SK-N-SH (cell line): Measurements from ENCODE around the gene HBG2. TPM values are rescaled to one million over a fixed set of nuclear protein-coding genes. Genes with fewer than 3 reads are reported as not detected.

Source experiments
- CTCF ChIA-PET: fragments of 300-600, 350-600 bp; formaldehyde crosslinking; extraction: SDS; loops from one replicate; lab custom pipeline; 2021; lab: Yijun Ruan, JAX
- POLR2A ChIA-PET: fragments of 350-600 bp; sonication (Branson Sonifier 250); formaldehyde crosslinking; extraction: SDS; loops from one replicate; lab custom pipeline; 2020; ENCODE audit warnings: antibody characterized with exemption, inconsistent platforms; lab: Yijun Ruan, JAX
- DNase-seq: peaks from one replicate; pipeline ENCODE4 v3.0.0; 2012
- H2AFZ ChIP-seq: fragments of 200-600 bp; sonication (generic); 2 replicates; pipeline ENCODE4 v1.8.1; 2016; ENCODE audit warnings: antibody characterized with exemption, mild to moderate bottlenecking, low read depth
- H3F3A ChIP-seq: fragments of 200-600 bp; sonication (generic); replicated peaks from 2 replicates; pipeline ENCODE3; 2016; ENCODE audit warnings: antibody characterized with exemption, mild to moderate bottlenecking; ENCODE audit not compliant: insufficient read depth
- H3K27ac ChIP-seq, 2 experiments: fragments of 200-500 bp in 1 of 2; fragments of 200-600 bp in 1 of 2; sonication (Bioruptor generic) in 1 of 2; sonication (generic), shearing (Covaris generic) in 1 of 2; 2 replicates each; pipeline versions ENCODE4 v1.5.1 to v1.6.1; 2014 to 2016; ENCODE audit warnings: low read depth in 2 of 2, inconsistent platforms in 1 of 2, low read length in 1 of 2, mild to moderate bottlenecking in 1 of 2, mixed read lengths in 1 of 2
- H3K27me3 ChIP-seq: fragments of 200-600 bp; sonication (generic), shearing (Covaris generic); 2 replicates; pipeline ENCODE4 v1.6.1; 2016; ENCODE audit warnings: mixed run types; ENCODE audit not compliant: insufficient read depth
- H3K36me3 ChIP-seq, 2 experiments: fragments of 200-500 bp in 1 of 2; fragments of 200-600 bp in 1 of 2; sonication (Bioruptor generic) in 1 of 2; sonication (generic) in 1 of 2; replicated peaks in 1 of 2; 2 replicates each; pipeline versions ENCODE3 to v1.5.1; 2014 to 2016; ENCODE audit warnings: low read length in 1 of 2, mild to moderate bottlenecking in 1 of 2; ENCODE audit not compliant: insufficient read depth in 2 of 2, control insufficient read depth in 1 of 2
- H3K4me1 ChIP-seq, 2 experiments: fragments of 200-500 bp in 1 of 2; fragments of 200-600 bp in 1 of 2; sonication (Bioruptor generic) in 1 of 2; sonication (generic), shearing (Covaris generic) in 1 of 2; 2 replicates each; pipeline versions ENCODE4 v1.5.1 to v1.6.1; 2014 to 2016; ENCODE audit warnings: low read depth in 1 of 2, low read length in 1 of 2, mixed run types in 1 of 2; ENCODE audit not compliant: insufficient read depth in 2 of 2, control insufficient read depth in 1 of 2
- H3K4me2 ChIP-seq: fragments of 200-600 bp; sonication (generic), shearing (Covaris generic); 2 replicates; pipeline ENCODE4 v1.6.1; 2017; ENCODE audit warnings: mixed run types
- H3K4me3 ChIP-seq, 2 experiments: fragments of 200-500 bp in 1 of 2; fragments of 200-600 bp in 1 of 2; sonication (Bioruptor generic) in 1 of 2; sonication (generic), shearing (Covaris generic) in 1 of 2; 2 replicates each; pipeline versions ENCODE4 v1.5.1 to v1.8.1; 2014 to 2016; ENCODE audit warnings: low read depth in 2 of 2, inconsistent platforms in 1 of 2, low read length in 1 of 2, mild to moderate bottlenecking in 1 of 2, mixed read lengths in 1 of 2, moderate library complexity in 1 of 2
- H3K79me2 ChIP-seq: fragments of 200-600 bp; sonication (generic); 2 replicates; pipeline ENCODE4 v1.8.1; 2017; ENCODE audit warnings: mild to moderate bottlenecking; ENCODE audit not compliant: insufficient read depth
- H3K9ac ChIP-seq: fragments of 200-600 bp; sonication (generic); 2 replicates; pipeline ENCODE4 v1.6.1; 2017; ENCODE audit warnings: mixed run types
- H3K9me2 ChIP-seq: fragments of 200-600 bp; sonication (generic); 2 replicates; pipeline ENCODE4 v1.6.1; 2017; ENCODE audit warnings: mixed run types
- H3K9me3 ChIP-seq: fragments of 200-600 bp; sonication (generic); 2 replicates; pipeline ENCODE4 v1.6.1; 2017; ENCODE audit warnings: mixed run types, mild to moderate bottlenecking, moderate library complexity
- H4K20me1 ChIP-seq: fragments of 200-600 bp; sonication (generic); 2 replicates; pipeline ENCODE4 v1.6.1; 2017; ENCODE audit warnings: mild to moderate bottlenecking, mixed run types; ENCODE audit not compliant: insufficient read depth
- ELF1 ChIP-seq: IDR thresholded peaks from 2 replicates; pipeline ENCODE4 v1.4.0; 2012
- EP300 ChIP-seq, 2 experiments: IDR thresholded peaks; 2 replicates each; pipeline versions ENCODE4 v1.4.0 to v1.6.1; 2012; ENCODE audit warnings: borderline replicate concordance in 1 of 2, low read depth in 1 of 2, low read length in 1 of 2
- EZH2phosphoT487 ChIP-seq: fragments of 200-600 bp; sonication (generic); IDR thresholded peaks from 2 replicates; pipeline ENCODE4 v1.6.1; 2017; ENCODE audit warnings: low read depth, mixed run types, mild to moderate bottlenecking, antibody characterized with exemption, moderate library complexity, borderline replicate concordance
- FOSL2 ChIP-seq: IDR thresholded peaks from 2 replicates; pipeline ENCODE4 v1.4.0; 2012; ENCODE audit warnings: low read depth, mild to moderate bottlenecking, moderate library complexity, borderline replicate concordance
- GATA2 ChIP-seq: sonication (generic); formaldehyde crosslinking; IDR thresholded peaks from 2 replicates; pipeline ENCODE4 v1.5.0; 2020; ENCODE audit warnings: mild to moderate bottlenecking, missing genetic modification reagents
- JUND ChIP-seq: IDR thresholded peaks from 2 replicates; pipeline ENCODE4 v1.4.0; 2012
- MAX ChIP-seq: IDR thresholded peaks from 2 replicates; pipeline ENCODE4 v1.4.0; 2012; ENCODE audit warnings: low read depth
- NFIC ChIP-seq: IDR thresholded peaks from 2 replicates; pipeline ENCODE4 v1.4.0; 2012; ENCODE audit warnings: borderline replicate concordance
- NRF1 ChIP-seq: IDR thresholded peaks from 2 replicates; pipeline ENCODE4 v1.6.1; 2012; ENCODE audit warnings: low read depth, mild to moderate bottlenecking, low read length
- POLR2AphosphoS5 ChIP-seq: IDR thresholded peaks from 2 replicates; pipeline ENCODE4 v1.6.1; 2012; ENCODE audit warnings: low read depth, low read length
- RAD21 ChIP-seq: IDR thresholded peaks from 2 replicates; pipeline ENCODE4 v1.6.1; 2012; ENCODE audit warnings: mild to moderate bottlenecking, low read length
- RCOR1 ChIP-seq: fragments of 150-350 bp; IDR thresholded peaks from 2 replicates; pipeline ENCODE4 v1.6.1; 2017; ENCODE audit warnings: antibody characterized with exemption, low read length
- RFX5 ChIP-seq: IDR thresholded peaks from 2 replicates; pipeline ENCODE4 v1.6.1; 2012; ENCODE audit warnings: mild to moderate bottlenecking, improper control_type of control experiment, low read length
- RXRA ChIP-seq: IDR thresholded peaks from 2 replicates; pipeline ENCODE4 v1.4.0; 2012; ENCODE audit warnings: low read depth, mild to moderate bottlenecking, borderline replicate concordance
- SIN3A ChIP-seq: IDR thresholded peaks from 2 replicates; pipeline ENCODE4 v1.6.1; 2012; ENCODE audit warnings: low read depth, mild to moderate bottlenecking, low read length, moderate library complexity, borderline replicate concordance
- SMC3 ChIP-seq: IDR thresholded peaks from 2 replicates; pipeline ENCODE4 v1.6.1; 2012; ENCODE audit warnings: low read depth, low read length, improper control_type of control experiment
- TCF12 ChIP-seq: IDR thresholded peaks from 2 replicates; pipeline ENCODE4 v1.4.0; 2012
- TEAD4 ChIP-seq: IDR thresholded peaks from 2 replicates; pipeline ENCODE4 v1.4.0; 2012; ENCODE audit warnings: mild to moderate bottlenecking, borderline replicate concordance; ENCODE audit not compliant: insufficient read depth
- USF1 ChIP-seq: IDR thresholded peaks from 2 replicates; pipeline ENCODE4 v1.4.0; 2012; ENCODE audit warnings: low read depth, borderline replicate concordance
- USF2 ChIP-seq: fragments of 150-350 bp; IDR thresholded peaks from 2 replicates; pipeline ENCODE4 v1.6.1; 2017; ENCODE audit warnings: antibody characterized with exemption, low read length, low read depth, borderline replicate concordance
- YY1 ChIP-seq: IDR thresholded peaks from 2 replicates; pipeline ENCODE4 v1.4.0; 2012; ENCODE audit warnings: low read depth, mild to moderate bottlenecking
- WGBS: methylation state at CpG from one replicate; pipeline ENCODE4 v1.1.6; 2017; ENCODE audit warnings: low lambda C conversion rate; 5-methylcytosine and 5-hydroxymethylcytosine counted together
- polyA plus RNA-seq, 3 experiments: library from polyadenylated mRNA; depleted of rRNA; stranded (reverse); fragments of >200 nt; gene quantifications; 2 replicates each; pipeline ENCODE4 v1.2.3, GENCODE V29; 2012
- TF ChIP-seq, protein P1 (sequence below): fragments of 200-600 bp; sonication (generic); IDR thresholded peaks from 2 replicates; pipeline ENCODE4 v1.6.1; 2017; ENCODE audit warnings: antibody characterized with exemption, mild to moderate bottlenecking, moderate library complexity

The HBG2 gene
- polyA plus RNA-seq, 1 of the 3 experiments (the other 2 are of a cell fraction), result 0.33 TPM

GRCh38 chr11:5280582-5281102 is 26.1 kb upstream of the HBG2 start:
- Histone ChIP-seq H3K4me1 (no peaks in the 10 kb centered on the region), H2AFZ (no peak overlapping the region), H3K27me3 (no peaks in the 10 kb centered on the region), H3K4me3 (no peak overlapping the region), H3F3A (no peaks in the 10 kb centered on the region), H3K9ac (no peak overlapping the region), H4K20me1 (no peaks in the 10 kb centered on the region), H3K9me3 (no peaks in the 10 kb centered on the region), H3K4me2 (no peak overlapping the region), H3K36me3 (no peaks in the 10 kb centered on the region), H3K9me2 (no peaks in the 10 kb centered on the region), H3K27ac (no peak overlapping the region), H3K79me2 (no peaks in the 10 kb centered on the region)
- CTCF ChIA-PET, result no interaction called here
- POLR2A ChIA-PET, result no interaction called here
- TF ChIP-seq RXRA, result no peak
- TF ChIP-seq TCF12, result peak; percentile 77
- TF ChIP-seq TEAD4, result no peak; the same call in 1 of the 2 replicates
- TF ChIP-seq ELF1, result no peak
- no peak for TF ChIP-seq SIN3A
- peak; percentile 85 for TF ChIP-seq JUND
- TF ChIP-seq POLR2AphosphoS5, result no peak
- no peak for TF ChIP-seq GATA2 (CRISPR knock-in tag)
- TF ChIP-seq EZH2phosphoT487, result no peak
- TF ChIP-seq YY1, result no peak
- TF ChIP-seq, protein P1, sequence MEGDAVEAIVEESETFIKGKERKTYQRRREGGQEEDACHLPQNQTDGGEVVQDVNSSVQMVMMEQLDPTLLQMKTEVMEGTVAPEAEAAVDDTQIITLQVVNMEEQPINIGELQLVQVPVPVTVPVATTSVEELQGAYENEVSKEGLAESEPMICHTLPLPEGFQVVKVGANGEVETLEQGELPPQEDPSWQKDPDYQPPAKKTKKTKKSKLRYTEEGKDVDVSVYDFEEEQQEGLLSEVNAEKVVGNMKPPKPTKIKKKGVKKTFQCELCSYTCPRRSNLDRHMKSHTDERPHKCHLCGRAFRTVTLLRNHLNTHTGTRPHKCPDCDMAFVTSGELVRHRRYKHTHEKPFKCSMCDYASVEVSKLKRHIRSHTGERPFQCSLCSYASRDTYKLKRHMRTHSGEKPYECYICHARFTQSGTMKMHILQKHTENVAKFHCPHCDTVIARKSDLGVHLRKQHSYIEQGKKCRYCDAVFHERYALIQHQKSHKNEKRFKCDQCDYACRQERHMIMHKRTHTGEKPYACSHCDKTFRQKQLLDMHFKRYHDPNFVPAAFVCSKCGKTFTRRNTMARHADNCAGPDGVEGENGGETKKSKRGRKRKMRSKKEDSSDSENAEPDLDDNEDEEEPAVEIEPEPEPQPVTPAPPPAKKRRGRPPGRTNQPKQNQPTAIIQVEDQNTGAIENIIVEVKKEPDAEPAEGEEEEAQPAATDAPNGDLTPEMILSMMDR, result no peak
- no peak for TF ChIP-seq RFX5
- TF ChIP-seq NRF1, result no peak
- no peak for TF ChIP-seq SMC3
- TF ChIP-seq MAX, result no peak
- TF ChIP-seq FOSL2, result peak; percentile 86; the same call in 1 of the 2 replicates
- TF ChIP-seq EP300 (IDR thresholded peaks at IDR 0.05; ENCODE audit: borderline replicate concordance in 1 of 2, low read depth in 1 of 2, low read length in 1 of 2), result 0 out of 4 replicates have a peak, but pooled peaks of 1 of the 2 experiments have one; percentile 23
- TF ChIP-seq USF1, result no peak
- TF ChIP-seq RCOR1, result no peak
- TF ChIP-seq USF2, result no peak
- peak; percentile 66 for TF ChIP-seq NFIC
- TF ChIP-seq RAD21, result no peak
- 0% methylated on average over 3 of the region's 3 CpGs for WGBS
- no peak for DNase-seq
